Measurements from ENCODE around the gene DRC1. TPM values are rescaled to one million over a fixed set of nuclear protein-coding genes. Genes with fewer than 3 reads are reported as not detected.

DRC1 gene
- total and polyA plus RNA-seq, 2 of the 4 experiments (the other 2 are of a cell fraction) = 0.18 TPM; not detected in 1

GRCh38 chr2:26442301-26442700 lies 40.6 kb downstream of the DRC1 start:
- 50% methylated on average over 1 of the region's 2 CpGs; no CpG with 5 or more reads in 1 of the 2 experiments for WGBS, 2 experiments (ENCODE audit: extremely low coverage in 2 of 2, insufficient read length in 1 of 2)
- H2BK120ac ChIP-seq (ENCODE audit: low read depth, low read length) = no peak overlapping the region
- H2AFZ ChIP-seq (replicated peaks; ENCODE audit: low read length, poor library complexity) = no peak overlapping the region
- no peak overlapping the region for H3K56ac ChIP-seq (ENCODE audit: extremely low read depth, insufficient read depth, low read length)
- no peaks in the 10 kb centered on the region for H3K79me1 ChIP-seq (ENCODE audit: low read depth in 1 of 2, low read length in 2 of 2)
- POLR2A ChIA-PET (ENCODE audit: unreplicated experiment) = no interaction called here
- CTCF ChIA-PET = no interaction called here
- H3K14ac ChIP-seq (replicated peaks; ENCODE audit: low read depth, low read length) = no peak overlapping the region
- dilution Hi-C loops (cut with HindIII; ENCODE audit: low sequenced_read_pairs, unreplicated experiment) = no loop called here
- H2BK15ac ChIP-seq (ENCODE audit: low read depth, low read length) = no peak overlapping the region
- no peaks in the 10 kb centered on the region for H3K9me1 ChIP-seq (ENCODE audit: insufficient read depth, low read length)
- H2AK9ac ChIP-seq (replicated peaks; ENCODE audit: low read depth, low read length, poor library complexity) = peak overlapping the region; percentile 75
- H2BK20ac ChIP-seq (ENCODE audit: low read depth, low read length) = no peak overlapping the region
- H3K23ac ChIP-seq (ENCODE audit: low read depth, low read length) = no peak overlapping the region
- no peak overlapping the region for H3K9ac ChIP-seq (ENCODE audit: low read depth, low read length)
- DNase-seq = no peak
- in situ Hi-C loops (cut with MboI; ENCODE audit: low sequenced_read_pairs) = no loop called here
- no peaks in the 10 kb centered on the region for H3K36me3 ChIP-seq (ENCODE audit: control insufficient read depth, insufficient read depth, low read length)
- no peaks in the 10 kb centered on the region for H4K20me1 ChIP-seq (ENCODE audit: insufficient read depth, low read length)
- no peak for ATAC-seq (ENCODE audit: low read depth)
- H3K4me3 ChIP-seq (ENCODE audit: insufficient read depth, low read depth, low read length) = no peak overlapping the region
- H3K27me3 ChIP-seq (ENCODE audit: control insufficient read depth, insufficient read depth, low read length) = peaks cover 38% of the 10 kb centered on the region
- H3K4me2 ChIP-seq (ENCODE audit: low read depth, low read length) = no peak overlapping the region
- no TSS peak for BruUV-seq (replicated peaks)
- H3K4ac ChIP-seq (ENCODE audit: low read depth, low read length) = no peak overlapping the region
- H4K5ac ChIP-seq (ENCODE audit: low read depth, low read length) = no peak overlapping the region
- no peak overlapping the region for H4K8ac ChIP-seq (ENCODE audit: low read depth in 2 of 2, low read length in 2 of 2)
- no peak overlapping the region for H4K91ac ChIP-seq (ENCODE audit: insufficient read depth, low read depth, low read length)
- H2BK5ac ChIP-seq (ENCODE audit: low read depth, low read length, poor library complexity, severe bottlenecking) = no peak overlapping the region
- no peaks in the 10 kb centered on the region for H3K4me1 ChIP-seq (ENCODE audit: control insufficient read depth, insufficient read depth, low read length)
- no peak overlapping the region for H3K27ac ChIP-seq (ENCODE audit: insufficient read depth, low read length)
- H2AK5ac ChIP-seq (ENCODE audit: low read depth, low read length) = no peak overlapping the region
- H3K18ac ChIP-seq (ENCODE audit: low read depth, low read length) = no peak overlapping the region
- intact Hi-C loops (cut with micrococcal nuclease) = no loop called here
- TF ChIP-seq CTCF (conservative IDR thresholded peaks at IDR 0.05; ENCODE audit: low read depth, low read length) (no peak), ELK1 (IDR thresholded peaks at IDR 0.05; ENCODE audit: borderline replicate concordance, low read depth, low read length) (no peak), RCOR1 (IDR thresholded peaks at IDR 0.05; ENCODE audit: insufficient replicate concordance, low read length) (no peak)
- no peaks in the 10 kb centered on the region for H3K9me3 ChIP-seq (ENCODE audit: control insufficient read depth, insufficient read depth, low read length)
